Transverse colon (tissue), 4 donors: ENCODE measurements around the gene THAP4. TPM values are rescaled to one million over a fixed set of nuclear protein-coding genes. Genes with fewer than 3 reads are reported as not detected.

ENCODE experiments used
- DNase-seq: peaks from one replicate; pipeline ENCODE4 v3.0.0-alpha.2; 2019
- H3K27ac ChIP-seq, 4 donors: fragments of 200-600 bp; sonication (generic); 2 replicates each; pipeline ENCODE4 v1.5.1; 2016 to 2018; ENCODE audit warnings: inconsistent platforms in 4 of 4
- H3K27me3 ChIP-seq: fragments of 200-600 bp; sonication (generic); 2 replicates; pipeline ENCODE4 v1.5.1; 2017; ENCODE audit warnings: inconsistent platforms
- H3K36me3 ChIP-seq, 4 donors: fragments of 200-600 bp; sonication (generic); 2 replicates each; pipeline ENCODE4 v1.5.1; 2017 to 2019; ENCODE audit warnings: inconsistent platforms in 4 of 4
- H3K4me1 ChIP-seq, 4 donors: fragments of 200-600 bp; sonication (generic); 2 replicates each; pipeline ENCODE4 v1.5.1; 2017 to 2020; ENCODE audit warnings: inconsistent platforms in 4 of 4
- H3K4me3 ChIP-seq, 4 donors: fragments of 200-600 bp; sonication (generic); 1 replicate in 1 of 4; 2 replicates in 3 of 4; pipeline versions ENCODE4 v1.5.1 to v1.6.1; 2017 to 2019; ENCODE audit warnings: inconsistent platforms in 4 of 4
- H3K9me3 ChIP-seq, 2 donors: fragments of 200-600 bp; sonication (generic); 2 replicates each; pipeline ENCODE4 v1.5.1; 2017 to 2019; ENCODE audit warnings: inconsistent platforms in 2 of 2
- CTCF ChIP-seq, 5 experiments: fragments of 200-600 bp in 3 of 5; fragments of 450-650 bp in 2 of 5; sonication (generic) in 3 of 5; IDR thresholded peaks; 1 replicate in 2 of 5; 2 replicates in 3 of 5; pipeline ENCODE4 v1.5.1; 2016 to 2017; ENCODE audit warnings: antibody characterized with exemption in 5 of 5, inconsistent platforms in 3 of 5, mild to moderate bottlenecking in 2 of 5, moderate library complexity in 1 of 5
- EP300 ChIP-seq: sonication (generic); formaldehyde crosslinking; IDR thresholded peaks from one replicate; pipeline ENCODE4 v1.6.1; 2017; ENCODE audit warnings: antibody characterized with exemption, low read depth
- POLR2A ChIP-seq: fragments of 450-650 bp; IDR thresholded peaks from one replicate; pipeline ENCODE4 v1.6.1; 2016; ENCODE audit warnings: antibody characterized with exemption, mild to moderate bottlenecking, moderate library complexity
- POLR2AphosphoS5 ChIP-seq, 3 donors: sonication (generic); formaldehyde crosslinking; IDR thresholded peaks; one replicate each; pipeline ENCODE4 v1.6.1; 2016; ENCODE audit warnings: antibody characterized with exemption in 3 of 3
- WGBS, 2 donors: methylation state at CpG; one replicate each; pipeline ENCODE4 v1.1.5; 2018; ENCODE audit warnings: low coverage in 1 of 2; 5-methylcytosine and 5-hydroxymethylcytosine counted together
- in situ Hi-C, 4 donors: fragments of 200-750 bp; cut with MboI; loops; one replicate each; pipeline versions ENCODE4 v1.15.0 to v1.15.1; 2017; ENCODE audit warnings: low sequenced_read_pairs in 3 of 4, low pct_ligation_motif_present in 1 of 4, low pct_unique_long_range_greater_than_20kb in 1 of 4
- intact Hi-C: fragments of 100-400 bp; cut with DNase I; formaldehyde crosslinking; loops from one replicate; pipeline ENCODE4 v1.15.1; 2023; ENCODE audit warnings: low total_unique reads
- total RNA-seq, 4 donors: library from RNA; depleted of rRNA; stranded (reverse); fragments of >200 nt; gene quantifications; one replicate each; pipeline ENCODE4 v1.1.0, GENCODE V29; 2016

THAP4 gene
- total RNA-seq, 4 donors from 2014 or later, result 65.1 to 142 (median 82.8) TPM

GRCh38 chr2:241641631-241642030, 4.7 kb upstream of the THAP4 start:
- Histone ChIP-seq H3K27me3 (no peaks in the 10 kb centered on the region), H3K36me3 (no peaks in the 10 kb centered on the region), H3K27ac (no peak overlapping the region), H3K9me3 (no peaks in the 10 kb centered on the region), H3K4me3 (no peak overlapping the region), H3K4me1 (peaks cover 23 to 51% (median 28%) of the 10 kb centered on the region in 4 donors)
- 52% methylated on average over 2 of the region's 2 CpGs; no CpG with 5 or more reads in 1 of the 2 donors for WGBS, 2 donors
- intact Hi-C loops, result no loop called here
- no peak for DNase-seq
- no peak for TF ChIP-seq POLR2AphosphoS5 (IDR thresholded peaks at IDR 0.05)
- TF ChIP-seq CTCF (IDR thresholded peaks at IDR 0.05), result no peak
- TF ChIP-seq EP300, result no peak
- in situ Hi-C loops, result no loop called here

GRCh38 chr2:241640165-241640795, 3.3 kb upstream of the THAP4 start:
- no peaks in the 10 kb centered on the region for H3K27me3 ChIP-seq
- in situ Hi-C loops (no loop called here), intact Hi-C loops (no loop called here)
- no peaks in the 10 kb centered on the region for H3K9me3 ChIP-seq
- H3K4me1 ChIP-seq, result peaks cover 26 to 48% (median 35%) of the 10 kb centered on the region in 4 donors
- no peak overlapping the region for H3K4me3 ChIP-seq
- H3K36me3 ChIP-seq, result no peaks in the 10 kb centered on the region
- TF ChIP-seq EP300, result no peak
- no peak for TF ChIP-seq POLR2A
- TF ChIP-seq CTCF (IDR thresholded peaks at IDR 0.05), result no peak
- no peak for TF ChIP-seq POLR2AphosphoS5 (IDR thresholded peaks at IDR 0.05)
- DNase-seq, result no peak
- H3K27ac ChIP-seq, result no peak overlapping the region
- 85 to 89% methylated on average over 8 of the region's 8 CpGs for WGBS, 2 donors

GRCh38 chr2:241639385-241639784, 2.4 kb upstream of the THAP4 start:
- H3K9me3 ChIP-seq, result no peaks in the 10 kb centered on the region
- no peak for TF ChIP-seq EP300
- no peak for TF ChIP-seq CTCF (IDR thresholded peaks at IDR 0.05)
- TF ChIP-seq POLR2A, result no peak
- TF ChIP-seq POLR2AphosphoS5 (IDR thresholded peaks at IDR 0.05), result no peak
- peaks cover 31 to 53% (median 38%) of the 10 kb centered on the region in 4 donors for H3K4me1 ChIP-seq
- H3K27me3 ChIP-seq, result no peaks in the 10 kb centered on the region
- intact Hi-C loops (no loop called here), in situ Hi-C loops (no loop called here)
- no peak overlapping the region for H3K4me3 ChIP-seq
- DNase-seq, result no peak
- H3K27ac ChIP-seq, result no peak overlapping the region
- no peaks in the 10 kb centered on the region for H3K36me3 ChIP-seq
- WGBS, 2 donors, result 86 to 95% methylated on average over 2 to 7 of the region's 7 CpGs

GRCh38 chr2:241638940-241639339, 2.0 kb upstream of the THAP4 start:
- H3K36me3 ChIP-seq, result no peaks in the 10 kb centered on the region
- peaks cover 31 to 53% (median 38%) of the 10 kb centered on the region in 4 donors for H3K4me1 ChIP-seq
- intact Hi-C loops (no loop called here), in situ Hi-C loops (no loop called here)
- no peak for DNase-seq
- no peaks in the 10 kb centered on the region for H3K9me3 ChIP-seq
- no peak for TF ChIP-seq CTCF (IDR thresholded peaks at IDR 0.05)
- no peak for TF ChIP-seq POLR2AphosphoS5 (IDR thresholded peaks at IDR 0.05)
- TF ChIP-seq POLR2A, result no peak
- no peak for TF ChIP-seq EP300
- H3K4me3 ChIP-seq, result peak overlapping the region in 1 of 4 donors; percentile 97
- H3K27ac ChIP-seq, result no peak overlapping the region
- no peaks in the 10 kb centered on the region for H3K27me3 ChIP-seq
- 99% methylated on average over 14 of the region's 14 CpGs; no CpG with 5 or more reads in 1 of the 2 donors for WGBS, 2 donors
